Erythroblast (primary cell): ENCODE measurements around the gene AIG1.

Experiments used
- GATA1 ChIP-seq: IDR thresholded peaks from 2 replicates; pipeline ENCODE4 v1.6.1; 2011; ENCODE audit warnings: low read depth, mild to moderate bottlenecking, control low read depth, low read length, moderate library complexity
- POLR2A ChIP-seq: IDR thresholded peaks from 2 replicates; pipeline ENCODE4 v1.6.1; 2011; ENCODE audit warnings: mild to moderate bottlenecking, low read length

- no peak for TF ChIP-seq POLR2A
- TF ChIP-seq GATA1: no peak
These were observed 37.0 kb upstream of the AIG1 start for GRCh38 chr6:143023695-143024094.
